ENCODE results near the gene ITGAD. TPM values are rescaled to one million over a fixed set of nuclear protein-coding genes. Genes with fewer than 3 reads are reported as not detected.

ITGAD gene
- total RNA-seq, 1 experiment from 2014 or later = not detected

DNA sequence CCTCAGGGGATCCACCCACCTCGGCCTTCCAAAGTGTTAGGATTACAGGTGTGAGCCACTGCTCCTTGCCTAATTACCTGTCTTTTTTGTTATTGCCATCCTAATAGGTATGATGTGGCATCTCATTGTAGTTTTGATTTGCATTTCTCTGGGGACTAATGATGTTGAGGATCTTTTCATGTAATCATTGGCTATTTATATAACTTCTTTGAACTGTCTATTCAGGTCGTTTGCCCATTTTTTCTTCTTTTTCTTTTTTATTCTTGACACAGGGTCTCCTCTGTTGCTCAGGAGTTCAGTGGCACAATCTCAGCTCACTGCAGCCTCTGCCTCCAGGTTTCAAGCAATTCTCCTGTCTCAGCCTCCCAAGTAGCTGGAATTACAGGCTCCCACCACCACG lies 77.5 kb downstream of the ITGAD start:
- no peak for TF ChIP-seq EZH2phosphoT487 (IDR thresholded peaks at IDR 0.05; ENCODE audit: borderline replicate concordance, low read length)
- TF ChIP-seq, protein P1, sequence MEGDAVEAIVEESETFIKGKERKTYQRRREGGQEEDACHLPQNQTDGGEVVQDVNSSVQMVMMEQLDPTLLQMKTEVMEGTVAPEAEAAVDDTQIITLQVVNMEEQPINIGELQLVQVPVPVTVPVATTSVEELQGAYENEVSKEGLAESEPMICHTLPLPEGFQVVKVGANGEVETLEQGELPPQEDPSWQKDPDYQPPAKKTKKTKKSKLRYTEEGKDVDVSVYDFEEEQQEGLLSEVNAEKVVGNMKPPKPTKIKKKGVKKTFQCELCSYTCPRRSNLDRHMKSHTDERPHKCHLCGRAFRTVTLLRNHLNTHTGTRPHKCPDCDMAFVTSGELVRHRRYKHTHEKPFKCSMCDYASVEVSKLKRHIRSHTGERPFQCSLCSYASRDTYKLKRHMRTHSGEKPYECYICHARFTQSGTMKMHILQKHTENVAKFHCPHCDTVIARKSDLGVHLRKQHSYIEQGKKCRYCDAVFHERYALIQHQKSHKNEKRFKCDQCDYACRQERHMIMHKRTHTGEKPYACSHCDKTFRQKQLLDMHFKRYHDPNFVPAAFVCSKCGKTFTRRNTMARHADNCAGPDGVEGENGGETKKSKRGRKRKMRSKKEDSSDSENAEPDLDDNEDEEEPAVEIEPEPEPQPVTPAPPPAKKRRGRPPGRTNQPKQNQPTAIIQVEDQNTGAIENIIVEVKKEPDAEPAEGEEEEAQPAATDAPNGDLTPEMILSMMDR (conservative IDR thresholded peaks at IDR 0.05; ENCODE audit: low read depth, low read length) = no peak
- no peak for TF ChIP-seq EZH2 (IDR thresholded peaks at IDR 0.05; ENCODE audit: low read length, unreplicated experiment)
- Histone ChIP-seq H3K79me2 (ENCODE audit: low read length) (no peaks in the 10 kb centered on the region), H3K9me3 (ENCODE audit: low read length) (no peaks in the 10 kb centered on the region), H3K9ac (ENCODE audit: low read length) (no peak overlapping the region), H3K9me2 (replicated peaks; ENCODE audit: low read length) (no peaks in the 10 kb centered on the region), H3K36me3 (ENCODE audit: low read depth, low read length) (no peaks in the 10 kb centered on the region), H4K20me1 (ENCODE audit: low read length) (no peaks in the 10 kb centered on the region), H3K4me2 (ENCODE audit: low read length) (no peak overlapping the region), H3F3A (ENCODE audit: low read length, unreplicated experiment) (no peaks in the 10 kb centered on the region), H3K27ac (ENCODE audit: low read length) (no peak overlapping the region), H3K27me3 (ENCODE audit: low read length) (no peaks in the 10 kb centered on the region), H2AFZ (ENCODE audit: low read length) (no peak overlapping the region), H3K4me1 (ENCODE audit: insufficient read depth, low read length) (no peaks in the 10 kb centered on the region; the same call in 1 of the 2 replicates), H3K4me3 (ENCODE audit: low read length) (no peak overlapping the region)
- BruUV-seq (replicated peaks) = no TSS peak
- intact Hi-C loops (cut with micrococcal nuclease) = no loop called here
- no peak for ATAC-seq
- CTCF ChIA-PET = no interaction called here
- POLR2A ChIA-PET (ENCODE audit: unreplicated experiment) = no interaction called here
- no peak for DNase-seq

DNA sequence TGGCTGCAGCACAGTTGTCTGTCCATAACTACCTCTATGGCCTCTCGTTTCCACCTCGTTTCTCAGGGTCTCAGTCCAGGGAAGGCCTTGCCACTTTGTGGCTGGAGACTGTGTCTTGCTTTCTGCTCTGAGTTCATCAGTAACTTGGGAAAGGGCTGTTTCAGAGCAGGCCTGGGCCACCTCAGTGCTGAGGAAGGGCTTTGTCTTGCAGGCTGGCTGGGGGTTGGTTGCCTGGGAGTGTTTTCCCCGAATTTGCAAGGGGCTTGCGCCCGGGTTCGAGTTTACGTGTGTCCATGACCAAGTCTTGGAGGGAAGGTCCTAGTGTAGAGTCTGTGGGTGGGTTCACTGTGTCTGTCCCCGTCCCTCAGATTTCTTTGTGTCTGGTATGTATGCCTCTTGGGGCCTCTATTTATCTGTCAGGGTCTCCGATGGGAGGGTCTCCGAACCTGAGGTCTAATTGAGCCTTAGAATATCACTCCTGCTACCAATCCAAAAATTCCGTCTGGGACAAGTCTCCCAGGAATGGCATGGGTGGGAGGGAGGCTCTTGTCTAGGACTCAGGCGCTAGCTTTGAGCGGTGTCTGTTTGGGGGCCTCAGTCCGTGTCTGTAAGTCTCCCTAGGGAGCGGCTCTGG lies 78.2 kb downstream of the ITGAD start:
- H3K9me2 ChIP-seq (replicated peaks; ENCODE audit: low read length) = no peaks in the 10 kb centered on the region
- peak overlapping the region; percentile 61 for H2AFZ ChIP-seq (ENCODE audit: low read length)
- no peaks in the 10 kb centered on the region for H3K27me3 ChIP-seq (ENCODE audit: low read length)
- H3F3A ChIP-seq (ENCODE audit: low read length, unreplicated experiment) = no peaks in the 10 kb centered on the region
- no peaks in the 10 kb centered on the region; the same call in 1 of the 2 replicates for H3K4me1 ChIP-seq (ENCODE audit: insufficient read depth, low read length)
- no peaks in the 10 kb centered on the region for H3K79me2 ChIP-seq (ENCODE audit: low read length)
- ChIA-PET CTCF (no interaction called here), POLR2A (ENCODE audit: unreplicated experiment) (interaction anchor here (0.9 kb wide), 1 partner anchor 11 kb away, joined by 5 read pairs; no protein-coding TSS in a partner anchor)
- H4K20me1 ChIP-seq (ENCODE audit: low read length) = no peaks in the 10 kb centered on the region
- peak overlapping the region; percentile 73 for H3K4me3 ChIP-seq (ENCODE audit: low read length)
- no peak for ATAC-seq
- peak overlapping the region; percentile 49; the same call in 1 of the 2 replicates for H3K9ac ChIP-seq (ENCODE audit: low read length)
- TF ChIP-seq, protein P1 (conservative IDR thresholded peaks at IDR 0.05; ENCODE audit: low read depth, low read length) = no peak
- TF ChIP-seq EZH2phosphoT487 (IDR thresholded peaks at IDR 0.05; ENCODE audit: borderline replicate concordance, low read length) (no peak), EZH2 (IDR thresholded peaks at IDR 0.05; ENCODE audit: low read length, unreplicated experiment) (no peak)
- no peaks in the 10 kb centered on the region for H3K9me3 ChIP-seq (ENCODE audit: low read length)
- no peak for DNase-seq
- H3K4me2 ChIP-seq (ENCODE audit: low read length) = peak overlapping the region; percentile 78
- no peaks in the 10 kb centered on the region for H3K36me3 ChIP-seq (ENCODE audit: low read depth, low read length)
- no peak overlapping the region for H3K27ac ChIP-seq (ENCODE audit: low read length)
- BruUV-seq (replicated peaks) = TSS peak; percentile 82
- intact Hi-C loops (cut with micrococcal nuclease) = no loop called here

Measured in PC-3 (cell line).